HG02973 (cell line): ENCODE measurements around the gene FRA10AC1.

Experiments
- ATAC-seq: cut with Tn5 transposase; IDR thresholded peaks from one replicate; pipeline ENCODE4 v1.9.1; 2021; ENCODE audit warnings: moderate library complexity; ENCODE audit not compliant: unreplicated experiment

Gene FRA10AC1

GRCh38 chr10:93702210-93703001 is at the start of gene FRA10AC1:
Gene FRA10AC1, minus strand, starts transcription at chr10:93702592. Its CDS starts 2,486 bp downstream, at chr10:93700106.
- peak; percentile 73 for ATAC-seq

- ATAC-seq: no peak
These were observed 49.4 kb upstream of the FRA10AC1 start for GRCh38 chr10:93751832-93752231.

- ATAC-seq: no peak
These were observed 48.7 kb upstream of the FRA10AC1 start for GRCh38 chr10:93751124-93751523.

- no peak for ATAC-seq
These were observed 46.9 kb upstream of the FRA10AC1 start for GRCh38 chr10:93749218-93749799.

GRCh38 chr10:93746844-93747284 is 44.5 kb upstream of the FRA10AC1 start:
- no peak for ATAC-seq

- no peak for ATAC-seq
These were observed 43.1 kb upstream of the FRA10AC1 start for GRCh38 chr10:93745408-93746065.

GRCh38 chr10:93742633-93743349 is 40.4 kb upstream of the FRA10AC1 start:
- peak; percentile 91 for ATAC-seq

- ATAC-seq: no peak
These were observed 39.0 kb upstream of the FRA10AC1 start for GRCh38 chr10:93741367-93741766.

- no peak for ATAC-seq
These were observed 23.6 kb upstream of the FRA10AC1 start for GRCh38 chr10:93726024-93726423.

- ATAC-seq: no peak
These were observed 20.8 kb upstream of the FRA10AC1 start for GRCh38 chr10:93723153-93723552.

- no peak for ATAC-seq
These were observed 20.2 kb upstream of the FRA10AC1 start for GRCh38 chr10:93722550-93722949.

- ATAC-seq: no peak
These were observed 17.5 kb upstream of the FRA10AC1 start for GRCh38 chr10:93719901-93720300.

GRCh38 chr10:93718937-93719725 is 16.7 kb upstream of the FRA10AC1 start:
- ATAC-seq: no peak

GRCh38 chr10:93716766-93717165 is 14.4 kb upstream of the FRA10AC1 start:
- ATAC-seq: no peak

GRCh38 chr10:93715345-93715744 is 13.0 kb upstream of the FRA10AC1 start:
- peak; percentile 94 for ATAC-seq

GRCh38 chr10:93712593-93712992 is 10.2 kb upstream of the FRA10AC1 start:
- no peak for ATAC-seq

GRCh38 chr10:93711891-93712290 is 9.5 kb upstream of the FRA10AC1 start:
- no peak for ATAC-seq

- ATAC-seq: no peak
These were observed 8.0 kb upstream of the FRA10AC1 start for GRCh38 chr10:93710333-93710909.

- ATAC-seq: no peak
These were observed 5.2 kb upstream of the FRA10AC1 start for GRCh38 chr10:93707623-93708022.

GRCh38 chr10:93704451-93704850 is 2.1 kb upstream of the FRA10AC1 start:
- ATAC-seq: no peak
